Nephron progenitor cell (in vitro differentiated cells): Measurements from ENCODE around the gene EIF4H.
"Not testable (repeated sequence)": the region's sequence is repeated elsewhere in the genome, so short reads cannot be mapped to it uniquely, and the experiment has no call there.

Experiments used
- DNase-seq: peaks from one replicate; pipeline ENCODE4 v3.0.0; 2021
- H3K27ac Mint-ChIP-seq: 2 replicates; pipeline ENCODE4 v1.8.0; 2021; ENCODE audit warnings: mild to moderate bottlenecking, moderate library complexity, mixed read lengths
- H3K27me3 Mint-ChIP-seq: 2 replicates; pipeline ENCODE4 v1.8.0; 2021; ENCODE audit warnings: mild to moderate bottlenecking, low read depth, mixed read lengths; ENCODE audit not compliant: poor library complexity
- H3K36me3 Mint-ChIP-seq: 2 replicates; pipeline ENCODE4 v1.8.0; 2021; ENCODE audit warnings: low read depth, mixed read lengths
- H3K4me1 Mint-ChIP-seq: 2 replicates; pipeline ENCODE4 v1.8.0; 2021; ENCODE audit warnings: mixed read lengths
- H3K4me3 Mint-ChIP-seq: 2 replicates; pipeline ENCODE4 v1.8.0; 2021; ENCODE audit warnings: mild to moderate bottlenecking, moderate library complexity, mixed read lengths
- H3K9me3 Mint-ChIP-seq: 2 replicates; pipeline ENCODE4 v1.8.0; 2021; ENCODE audit warnings: mild to moderate bottlenecking, moderate library complexity, mixed read lengths
- CTCF ChIP-seq: fragments of 200-600 bp; sonication (generic); IDR thresholded peaks from 2 replicates; pipeline ENCODE4 v1.5.0; 2021; ENCODE audit warnings: antibody characterized with exemption

Gene EIF4H

DNA sequence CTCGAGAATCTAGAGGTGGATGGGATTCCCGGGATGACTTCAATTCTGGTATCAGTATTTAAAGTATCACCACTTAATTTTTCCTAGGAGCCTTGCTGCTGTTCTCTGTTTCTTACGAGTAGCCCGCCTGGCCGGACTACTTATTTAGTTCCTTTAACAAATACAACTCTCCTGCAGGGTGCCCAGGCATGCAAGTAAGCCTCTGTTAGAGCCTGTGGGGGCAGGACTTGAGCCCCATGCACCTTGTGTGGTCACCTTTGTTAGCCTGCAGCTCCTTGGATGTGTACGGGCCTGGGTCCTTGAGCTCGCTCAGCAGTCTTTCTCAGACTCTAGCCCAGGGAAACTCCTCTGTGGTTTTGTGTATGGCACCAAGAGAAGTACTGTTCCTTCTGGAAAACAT, 16.1 kb downstream of the EIF4H start:
- no peaks in the 10 kb centered on the region for H3K9me3 Mint-ChIP-seq
- TF ChIP-seq CTCF, result no peak
- no peak overlapping the region for H3K4me3 Mint-ChIP-seq
- H3K27me3 Mint-ChIP-seq, result no peaks in the 10 kb centered on the region
- DNase-seq, result no peak
- H3K36me3 Mint-ChIP-seq, result peaks cover 72% of the 10 kb centered on the region
- no peak overlapping the region for H3K27ac Mint-ChIP-seq
- H3K4me1 Mint-ChIP-seq, result no peaks in the 10 kb centered on the region

- Mint-ChIP-seq H3K27me3 (no peaks in the 10 kb centered on the region), H3K27ac (no peak overlapping the region), H3K9me3 (no peaks in the 10 kb centered on the region), H3K4me1 (no peaks in the 10 kb centered on the region), H3K36me3 (peaks cover 81% of the 10 kb centered on the region), H3K4me3 (no peak overlapping the region)
- DNase-seq, result no peak
- TF ChIP-seq CTCF, result no peak
Observed at GRCh38 chr7:74191231-74191630, 17.1 kb downstream of the EIF4H start.

GRCh38 chr7:74193054-74193453, 18.9 kb downstream of the EIF4H start:
- H3K27ac Mint-ChIP-seq, result peak overlapping the region; percentile 34

DNA sequence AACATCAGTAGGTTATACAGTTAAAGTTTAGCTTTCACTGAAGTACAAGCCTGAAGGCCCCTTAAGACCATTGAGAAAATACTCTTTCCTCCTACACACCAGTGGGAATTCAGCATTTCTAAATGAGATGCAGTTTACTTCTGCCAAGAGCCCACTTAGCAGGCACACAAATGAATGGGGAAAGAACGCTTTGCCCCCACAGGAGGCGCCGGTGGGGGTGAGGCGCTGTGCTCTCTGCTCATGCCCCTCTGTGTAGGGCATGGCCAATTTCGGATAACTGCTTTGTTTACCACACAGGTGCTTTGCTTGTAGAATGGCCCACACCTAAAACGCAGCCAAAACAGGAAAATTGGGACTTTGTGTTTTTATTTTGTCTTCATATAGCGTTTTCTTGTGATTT, 19.8 kb downstream of the EIF4H start:
- no peak overlapping the region for H3K27ac Mint-ChIP-seq
- peaks cover 74% of the 10 kb centered on the region for H3K36me3 Mint-ChIP-seq
- H3K4me3 Mint-ChIP-seq, result no peak overlapping the region
- H3K9me3 Mint-ChIP-seq, result no peaks in the 10 kb centered on the region
- no peaks in the 10 kb centered on the region for H3K4me1 Mint-ChIP-seq
- DNase-seq, result no peak
- H3K27me3 Mint-ChIP-seq, result no peaks in the 10 kb centered on the region
- TF ChIP-seq CTCF, result no peak

More at GRCh38 chr7:74193054-74193453, 18.9 kb downstream of the EIF4H start:
- Mint-ChIP-seq H3K36me3 (peaks cover 83% of the 10 kb centered on the region), H3K27me3 (no peaks in the 10 kb centered on the region), H3K9me3 (no peaks in the 10 kb centered on the region), H3K4me1 (no peaks in the 10 kb centered on the region), H3K4me3 (no peak overlapping the region)
- TF ChIP-seq CTCF, result no peak
- no peak for DNase-seq

- Mint-ChIP-seq H3K27me3 (peaks cover 3% of the 10 kb centered on the region), H3K4me1 (peaks cover 5% of the 10 kb centered on the region), H3K27ac (peak overlapping the region; percentile 61), H3K4me3 (no peak overlapping the region), H3K9me3 (no peaks in the 10 kb centered on the region), H3K36me3 (peaks cover 72% of the 10 kb centered on the region)
- DNase-seq, result no peak
- TF ChIP-seq CTCF, result no peak
Observed at GRCh38 chr7:74194686-74195085, 20.5 kb downstream of the EIF4H start.

GRCh38 chr7:74195139-74195860, 21.1 kb downstream of the EIF4H start:
- not testable (repeated sequence) for DNase-seq, H3K27me3 Mint-ChIP-seq, H3K4me3 Mint-ChIP-seq, H3K9me3 Mint-ChIP-seq, H3K4me1 Mint-ChIP-seq
- Mint-ChIP-seq H3K36me3 (peaks cover 66% of the 10 kb centered on the region), H3K27ac (peak overlapping the region; percentile 68)

GRCh38 chr7:74195968-74196654, 22.0 kb downstream of the EIF4H start:
- H3K27me3 Mint-ChIP-seq, DNase-seq, H3K9me3 Mint-ChIP-seq, H3K4me3 Mint-ChIP-seq, H3K4me1 Mint-ChIP-seq: not testable (repeated sequence)
- H3K36me3 Mint-ChIP-seq, result peaks cover 58% of the 10 kb centered on the region
- H3K27ac Mint-ChIP-seq, result peak overlapping the region; percentile 83
